GM19468 (cell line): ENCODE measurements around the gene GABRD.

Experiments
- ATAC-seq: cut with Tn5 transposase; IDR thresholded peaks from one replicate; pipeline ENCODE4 v1.9.1; 2021; ENCODE audit warnings: mild to moderate bottlenecking, moderate library complexity, moderate number of reproducible peaks; ENCODE audit not compliant: unreplicated experiment; ENCODE audit errors: extremely low read depth

GABRD gene

DNA sequence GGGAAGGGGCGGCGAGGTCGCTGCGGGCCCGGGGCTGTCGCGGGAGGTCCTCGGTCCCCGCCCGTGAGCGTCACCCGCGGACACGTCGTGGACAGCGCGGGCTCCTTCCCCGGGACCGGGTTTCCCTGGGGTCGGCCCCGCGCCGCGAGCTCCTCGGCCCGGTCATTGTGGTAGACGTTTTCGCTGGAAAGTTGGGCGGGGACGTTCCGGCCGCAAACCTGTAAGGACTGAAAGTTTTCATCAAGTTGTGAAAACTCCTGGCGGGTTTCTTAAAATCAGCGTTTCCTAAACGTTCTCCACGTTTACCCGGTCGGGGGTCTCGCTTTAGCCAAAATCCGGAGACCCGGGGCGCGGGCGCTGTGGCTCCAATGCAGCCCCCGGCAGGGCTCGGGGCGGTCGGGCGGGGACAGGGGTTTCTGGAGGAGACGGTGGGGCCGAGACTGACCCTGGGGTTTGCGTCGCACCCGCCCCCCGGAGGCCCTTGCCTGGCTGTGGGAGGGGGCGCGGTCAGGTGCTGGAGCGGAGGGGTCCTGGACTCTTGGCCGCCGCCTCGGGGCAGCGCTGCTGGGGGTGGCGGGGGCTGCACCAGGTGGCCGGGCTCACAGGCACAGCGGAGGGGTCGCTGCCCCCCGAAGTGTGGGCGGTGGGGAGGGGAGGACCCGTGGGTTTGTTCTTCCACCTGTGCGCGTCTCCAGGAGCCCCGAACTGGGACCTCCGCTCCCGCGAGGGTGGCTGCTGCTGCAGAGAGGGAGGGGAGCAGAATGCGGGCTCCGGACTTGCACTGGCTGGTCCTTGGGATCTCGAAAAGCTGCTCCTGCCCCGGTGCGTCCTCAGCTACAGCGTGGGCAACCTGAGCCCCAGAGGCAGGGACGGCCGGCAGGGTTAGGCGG is 31.9 kb downstream of the GABRD start:
- ATAC-seq = no peak

- ATAC-seq = no peak
Observed at GRCh38 chr1:2052054-2052679, 33.0 kb downstream of the GABRD start.

DNA sequence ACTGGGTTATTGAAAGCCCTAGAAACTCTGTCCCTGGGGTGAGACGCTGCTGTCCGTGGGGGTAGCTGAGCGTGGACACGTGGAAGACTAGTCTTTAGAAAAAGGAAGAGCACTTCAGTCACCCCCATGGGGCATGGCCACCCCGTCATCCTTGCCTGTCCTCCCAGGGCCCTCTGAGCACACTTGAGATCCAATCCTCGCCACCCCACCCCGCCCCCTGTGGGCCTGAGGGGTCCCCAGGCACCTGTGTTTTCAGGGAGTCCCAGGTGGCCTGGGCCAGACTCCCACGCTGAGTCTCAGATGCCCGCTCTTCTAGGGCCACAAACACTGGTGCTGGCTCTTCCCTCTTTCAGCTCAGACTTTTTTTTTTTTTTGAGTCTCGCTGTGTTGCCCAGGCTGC is 33.6 kb downstream of the GABRD start:
- no peak for ATAC-seq

DNA sequence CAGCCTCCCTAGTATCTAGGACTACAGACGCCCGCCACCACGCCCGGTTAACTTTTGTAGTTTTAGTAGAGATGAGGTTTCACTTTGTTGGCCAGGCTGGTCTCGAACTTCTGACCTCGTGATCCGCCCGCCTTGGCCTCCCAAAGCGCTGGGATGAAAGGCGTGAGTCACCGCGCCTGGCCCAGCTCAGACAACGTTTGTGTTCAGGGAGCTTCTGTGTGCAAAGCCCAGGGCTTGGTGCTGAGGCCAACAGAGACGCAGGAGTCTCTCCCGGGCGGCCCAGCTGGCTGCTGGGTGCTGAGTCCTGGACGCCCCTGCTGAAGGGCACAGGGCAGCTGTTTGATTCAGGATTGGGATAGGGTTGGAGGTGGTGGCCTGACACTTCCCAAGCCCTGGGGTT is 34.1 kb downstream of the GABRD start:
- no peak for ATAC-seq

DNA sequence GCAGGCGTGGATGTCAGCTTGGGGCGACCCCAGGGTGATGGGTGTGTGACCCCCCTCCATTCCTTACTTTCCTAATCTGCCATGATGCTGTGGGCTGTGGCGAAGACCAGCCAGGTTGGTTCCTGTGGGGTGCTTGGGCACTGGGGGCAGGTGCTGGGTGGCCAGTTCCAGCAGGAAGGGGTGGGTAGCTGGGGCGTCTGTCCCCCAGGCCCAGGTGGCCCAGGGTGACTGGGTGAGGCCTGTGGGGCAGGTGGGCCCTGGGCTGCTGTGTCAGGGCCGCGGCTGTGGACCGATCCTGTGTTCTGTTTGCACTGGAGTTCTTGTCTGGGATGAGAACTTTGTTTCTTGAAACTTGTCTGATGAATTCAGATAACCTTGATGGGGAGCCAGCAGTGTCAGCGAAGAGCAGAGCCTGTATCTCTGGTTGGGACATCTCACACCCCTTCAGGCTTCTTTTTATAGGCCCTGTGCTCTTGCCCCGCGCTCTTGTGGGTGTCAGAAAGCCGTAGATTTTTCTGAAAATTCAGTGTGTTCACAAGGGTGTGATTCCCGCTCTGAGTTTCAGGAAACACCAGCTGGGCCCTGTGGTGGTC is 34.7 kb downstream of the GABRD start:
- no peak for ATAC-seq

DNA sequence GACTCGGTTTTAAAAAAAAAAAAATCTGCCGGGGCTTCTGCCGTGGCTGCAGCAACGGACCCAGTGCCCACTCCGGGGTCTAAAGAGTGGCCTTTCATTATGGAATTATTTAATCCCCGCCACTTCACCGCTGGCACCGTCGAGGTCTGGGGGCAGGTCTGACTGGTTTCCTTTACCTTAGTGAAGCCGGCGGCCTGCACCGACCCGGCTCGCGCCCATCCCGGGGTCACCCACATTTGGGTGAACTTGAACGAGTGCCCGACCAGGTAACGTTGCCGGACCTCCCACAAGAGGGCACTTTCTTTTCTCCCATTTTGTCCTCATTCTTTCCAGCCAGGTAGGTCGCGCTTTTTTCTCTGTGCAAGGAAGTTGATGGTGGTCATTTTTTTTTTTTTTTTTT is 35.4 kb downstream of the GABRD start:
- ATAC-seq = no peak

DNA sequence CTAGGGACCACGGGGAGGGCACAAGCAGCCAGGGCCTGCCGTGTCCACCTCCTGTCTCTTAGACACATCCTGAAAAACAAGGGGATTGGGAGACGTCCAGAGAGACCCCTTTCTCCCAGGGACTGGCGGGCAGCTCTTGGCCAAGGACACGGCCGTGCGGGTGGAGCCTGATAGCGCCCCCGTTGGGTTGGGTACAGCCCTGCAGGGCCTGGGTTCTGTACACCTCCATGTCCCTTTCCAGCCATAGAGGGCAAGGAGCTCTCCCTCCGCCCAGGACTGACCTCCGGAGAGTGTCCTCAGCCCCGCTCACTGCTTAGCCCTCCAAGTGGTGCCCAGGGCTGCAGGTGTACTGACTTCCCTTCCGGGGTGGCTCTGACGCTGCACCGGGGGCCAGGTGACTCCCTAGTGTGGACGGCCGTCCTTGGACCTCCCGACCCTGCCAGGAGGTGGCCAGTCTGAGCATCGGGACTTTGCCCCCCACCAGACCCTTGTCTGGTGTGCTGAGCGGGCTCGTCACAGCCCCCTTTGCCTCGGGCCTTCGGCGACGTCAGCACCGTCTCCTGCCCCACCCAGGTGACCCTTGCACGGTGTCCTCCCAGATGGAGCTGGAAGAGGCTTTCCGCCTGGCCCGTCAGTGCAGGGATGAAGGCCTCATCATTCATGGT is 36.9 kb downstream of the GABRD start:
- no peak for ATAC-seq

DNA sequence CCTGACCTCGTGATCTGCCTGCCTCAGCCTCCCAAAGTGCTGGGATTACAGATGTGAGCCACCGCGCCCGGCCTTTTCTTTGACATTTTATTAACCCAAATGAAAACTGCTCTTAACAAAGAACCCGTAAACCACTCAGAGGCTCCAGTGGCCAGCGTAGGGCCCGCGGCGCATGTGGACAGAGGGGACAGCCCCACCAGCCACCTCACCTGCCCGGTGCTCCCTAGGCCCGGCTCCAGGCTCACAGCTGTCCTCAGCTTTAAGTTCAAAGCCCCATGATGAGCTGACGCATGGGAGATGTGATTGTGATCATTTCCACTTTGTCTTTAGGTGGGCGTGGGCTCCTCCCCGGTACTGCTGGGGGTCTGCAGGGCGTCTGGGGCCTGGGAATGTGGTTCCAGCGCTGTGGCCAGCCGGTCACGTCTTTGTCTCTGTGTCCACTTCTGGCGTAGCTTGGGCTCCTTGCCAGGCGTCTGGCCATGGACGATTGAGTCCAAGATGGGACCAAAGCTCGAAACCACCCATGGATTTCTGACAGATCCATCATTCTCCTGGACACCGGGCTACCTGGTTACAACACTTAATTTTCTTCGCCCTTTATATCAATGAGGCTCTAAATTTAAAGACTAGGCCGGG is 37.9 kb downstream of the GABRD start:
- no peak for ATAC-seq

DNA sequence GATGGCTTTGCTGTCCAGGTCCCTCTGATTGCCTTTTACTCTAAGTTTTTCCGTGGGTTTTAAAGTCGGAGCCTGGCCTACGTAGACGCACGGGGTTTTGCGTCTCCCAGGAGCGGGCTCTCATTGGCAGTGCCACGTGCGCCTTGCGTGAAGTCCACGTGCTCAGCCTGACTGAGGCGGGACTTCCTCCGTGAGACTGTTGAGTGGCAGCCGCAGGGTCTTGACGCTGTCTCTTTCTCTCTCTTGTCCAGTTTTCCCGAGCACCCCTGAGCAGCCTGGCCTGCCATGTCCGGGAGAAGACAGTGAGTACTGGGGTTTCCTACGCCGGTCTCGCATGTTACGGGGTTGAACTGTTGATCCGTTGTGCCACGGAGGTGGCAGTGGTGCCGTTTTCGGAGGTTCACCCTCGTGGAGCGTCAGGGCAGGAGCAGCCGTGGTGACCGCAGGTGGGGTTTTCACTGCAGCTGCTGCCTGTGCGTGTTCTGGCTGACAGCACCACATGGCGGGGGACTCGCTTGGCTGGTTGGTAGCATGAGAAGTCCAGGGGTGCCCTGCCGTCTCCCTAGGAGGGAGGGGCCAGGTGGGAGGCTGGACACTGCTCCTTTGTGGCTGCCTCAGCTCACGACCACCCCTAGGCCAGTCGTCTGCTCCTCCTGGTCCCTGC is 40.3 kb downstream of the GABRD start:
- no peak for ATAC-seq

- ATAC-seq = no peak
Observed at GRCh38 chr1:2060072-2060471, 40.9 kb downstream of the GABRD start.

- ATAC-seq = no peak
Observed at GRCh38 chr1:2060535-2060934, 41.4 kb downstream of the GABRD start.

DNA sequence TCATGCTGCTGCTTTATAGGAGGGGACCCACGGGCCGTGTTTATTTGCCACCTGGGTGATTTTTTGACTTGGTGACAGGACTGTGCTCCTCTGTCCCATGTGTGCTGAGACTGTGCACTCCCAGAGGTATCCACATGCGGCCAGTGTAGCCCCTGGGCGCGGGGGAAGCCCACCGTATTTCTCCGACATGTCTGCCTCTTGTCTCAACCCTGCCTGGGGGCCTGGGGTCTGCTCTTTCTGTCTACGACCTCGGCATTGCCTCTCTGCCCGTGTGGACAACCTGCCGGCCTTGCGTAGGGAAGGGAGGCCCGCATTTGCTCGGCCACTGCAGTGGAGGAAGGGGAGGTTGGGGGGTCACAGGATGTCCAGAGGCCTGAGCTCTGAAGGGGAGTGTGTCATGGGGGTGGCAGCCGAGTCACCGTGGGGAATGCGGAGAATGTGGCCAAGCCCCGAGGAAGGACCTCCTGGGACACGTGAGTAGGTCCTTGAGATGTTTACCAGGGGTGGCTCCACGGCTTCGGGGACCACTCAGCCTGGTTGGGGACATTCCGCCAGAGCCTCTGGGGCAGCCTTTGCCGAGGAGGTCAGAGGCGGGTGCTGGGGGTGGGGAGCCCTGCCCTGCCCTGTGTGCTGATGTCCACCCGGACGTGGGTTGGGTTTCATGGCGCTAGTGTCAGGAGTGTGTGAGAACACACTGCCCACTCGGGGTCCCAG is 42.1 kb downstream of the GABRD start:
- no peak for ATAC-seq

GRCh38 chr1:2065699-2066098 is 46.6 kb downstream of the GABRD start:
- ATAC-seq = no peak

DNA sequence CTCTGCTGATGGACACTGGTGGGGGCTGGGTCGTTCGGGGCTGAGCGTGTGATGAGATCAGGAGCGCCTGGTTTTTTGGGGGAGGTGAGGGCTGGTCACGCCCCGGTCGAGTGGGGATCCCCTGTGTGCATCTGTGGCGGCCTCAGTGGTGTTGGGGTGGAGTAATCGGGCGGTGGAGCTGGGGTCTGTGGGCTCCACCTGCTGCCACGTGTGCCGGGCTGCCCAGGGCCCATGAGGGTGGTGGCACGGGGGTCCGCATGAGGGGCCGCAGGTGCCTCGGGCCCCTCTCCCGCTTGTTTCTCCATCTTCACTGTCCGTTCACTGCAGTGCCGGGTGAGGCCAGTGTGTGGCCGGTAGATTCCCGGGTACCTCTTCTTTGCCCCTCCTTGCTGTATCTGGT is 48.2 kb downstream of the GABRD start:
- ATAC-seq = no peak

GRCh38 chr1:2067981-2068380 is 48.8 kb downstream of the GABRD start:
- ATAC-seq = no peak

DNA sequence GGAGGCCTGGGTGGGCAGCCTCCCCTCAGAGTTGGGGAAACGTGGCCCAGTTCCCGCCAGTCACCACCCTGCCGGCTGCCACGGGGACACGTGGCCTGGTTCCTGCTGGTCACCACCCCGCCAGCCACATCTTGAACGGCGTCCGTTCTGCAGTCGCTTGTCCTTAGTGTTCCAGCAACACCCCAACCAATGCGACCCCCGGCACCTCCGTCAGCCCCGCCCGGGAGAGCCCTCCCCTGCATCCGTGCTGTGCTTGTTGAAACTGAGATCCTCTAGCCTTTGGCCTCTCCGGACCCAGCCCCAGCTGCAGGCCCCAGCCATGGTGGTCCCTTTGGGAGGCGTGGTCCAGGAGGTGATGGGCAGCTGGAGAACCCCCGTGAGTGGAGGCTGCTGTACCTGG is 49.8 kb downstream of the GABRD start:
- ATAC-seq = no peak

DNA sequence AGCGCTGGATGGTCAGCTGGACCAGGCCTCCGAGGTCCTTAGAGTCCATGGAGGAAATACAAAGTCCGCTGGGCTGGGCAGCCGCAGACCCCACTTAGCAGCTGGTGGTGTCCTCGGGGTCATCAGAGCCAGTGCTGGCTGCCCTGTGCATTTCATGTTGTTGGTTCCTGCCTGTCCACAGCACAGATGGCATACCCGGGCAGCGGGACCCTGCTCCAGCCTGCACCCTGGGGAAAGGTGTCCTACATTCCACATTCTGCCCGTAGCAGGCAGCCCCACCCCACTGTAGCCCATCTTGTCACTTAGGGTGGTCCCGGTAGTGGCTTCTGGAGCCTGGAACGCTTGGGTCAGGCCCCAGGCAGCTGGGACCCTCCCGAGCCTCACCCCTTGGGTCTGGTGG is 50.9 kb downstream of the GABRD start:
- ATAC-seq = no peak

DNA sequence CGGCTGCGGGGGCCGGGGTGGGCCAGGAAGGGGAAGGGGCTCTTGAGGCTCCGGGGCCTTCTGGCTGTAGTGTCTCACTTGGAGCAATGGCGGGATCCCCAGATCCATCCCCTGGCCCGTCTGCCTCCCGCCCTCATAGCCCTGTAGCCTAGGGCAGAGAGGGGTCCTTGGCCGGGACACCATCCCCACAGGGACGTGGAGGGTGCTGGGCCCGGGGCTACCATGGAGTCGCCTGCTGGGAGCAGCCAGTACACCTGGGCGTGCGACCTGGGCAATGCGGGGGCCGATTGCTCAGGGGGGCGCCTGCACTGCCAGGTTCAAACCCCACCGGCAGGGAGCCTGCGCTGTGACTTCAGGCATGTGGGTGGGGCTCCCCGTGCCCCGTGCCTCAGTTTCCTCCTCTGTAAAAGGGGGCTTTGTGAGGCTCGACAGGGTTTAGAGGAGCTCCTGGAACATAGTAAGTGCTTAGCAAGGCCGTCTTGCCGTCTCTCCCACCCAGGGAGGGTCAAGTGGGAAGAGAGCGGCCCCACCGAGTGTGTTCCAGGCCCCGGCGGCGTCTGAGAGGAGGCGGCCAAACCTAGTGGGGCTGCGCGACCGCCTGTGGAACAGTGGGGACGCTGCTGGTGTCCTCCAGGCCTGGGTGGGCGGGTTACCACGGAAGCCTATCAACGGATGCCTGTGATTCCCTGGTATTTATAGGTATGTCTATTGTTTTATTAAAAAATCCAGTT is 51.8 kb downstream of the GABRD start:
- no peak for ATAC-seq
